ENCODE results near the gene ENTPD5.
A peak's percentile ranks its signal among the peaks of the same experiment; 100 is the strongest.

ENTPD5 gene

GRCh38 chr14:74018586-74019407, at the start of gene ENTPD5, which contains the start of gene BBOF1:
ENTPD5 (minus strand) TSS chr14:74019288; CDS start chr14:73988102, 31,186 bp downstream.
BBOF1 (plus strand) TSS chr14:74019349; CDS start chr14:74019479, 130 bp downstream.
- DNase-seq (ENCODE audit: low spot score): peak; percentile 97

- DNase-seq (ENCODE audit: low spot score): no peak
Measured at GRCh38 chr14:74065746-74066575, 46.9 kb upstream of the ENTPD5 start.

- no peak for DNase-seq (ENCODE audit: low spot score)
Measured at GRCh38 chr14:74064883-74065282, 45.8 kb upstream of the ENTPD5 start.

GRCh38 chr14:74064426-74064825, 45.3 kb upstream of the ENTPD5 start:
- no peak for DNase-seq (ENCODE audit: low spot score)

- DNase-seq (ENCODE audit: low spot score): no peak
Measured at GRCh38 chr14:74062809-74063150, 43.7 kb upstream of the ENTPD5 start.

GRCh38 chr14:74049876-74050495, 30.9 kb upstream of the ENTPD5 start:
- DNase-seq (ENCODE audit: low spot score): no peak

- DNase-seq (ENCODE audit: low spot score): peak; percentile 59
Measured at GRCh38 chr14:74048281-74048680, 29.2 kb upstream of the ENTPD5 start.

GRCh38 chr14:74045522-74045921, 26.4 kb upstream of the ENTPD5 start:
- DNase-seq (ENCODE audit: low spot score): no peak

GRCh38 chr14:74042296-74042695, 23.2 kb upstream of the ENTPD5 start:
- DNase-seq (ENCODE audit: low spot score): no peak

- peak; percentile 62 for DNase-seq (ENCODE audit: low spot score)
Measured at GRCh38 chr14:74038020-74038859, 19.2 kb upstream of the ENTPD5 start.

GRCh38 chr14:74035556-74035955, 16.5 kb upstream of the ENTPD5 start:
- no peak for DNase-seq (ENCODE audit: low spot score)

GRCh38 chr14:74034572-74034971, 15.5 kb upstream of the ENTPD5 start:
- DNase-seq (ENCODE audit: low spot score): no peak

- no peak for DNase-seq (ENCODE audit: low spot score)
Measured at GRCh38 chr14:74029136-74029535, 10.0 kb upstream of the ENTPD5 start.

- no peak for DNase-seq (ENCODE audit: low spot score)
Measured at GRCh38 chr14:74022346-74022745, 3.3 kb upstream of the ENTPD5 start.

- DNase-seq (ENCODE audit: low spot score): no peak
Measured at GRCh38 chr14:74019408-74020137, 485 bp upstream of the ENTPD5 start.

GRCh38 chr14:74018174-74018585, 908 bp downstream of the ENTPD5 start:
- DNase-seq (ENCODE audit: low spot score): no peak

- DNase-seq (ENCODE audit: low spot score): no peak
Measured at GRCh38 chr14:74015963-74016362, 3.1 kb downstream of the ENTPD5 start.

- no peak for DNase-seq (ENCODE audit: low spot score)
Measured at GRCh38 chr14:74015176-74015575, 3.9 kb downstream of the ENTPD5 start.

GRCh38 chr14:74014299-74014698, 4.8 kb downstream of the ENTPD5 start:
- no peak for DNase-seq (ENCODE audit: low spot score)

GRCh38 chr14:74008843-74009499, 10.1 kb downstream of the ENTPD5 start:
- DNase-seq (ENCODE audit: low spot score): no peak
